Mucosa of descending colon (tissue), 3 donors: ENCODE data around the gene FBLN1. TPM values are rescaled to one million over a fixed set of nuclear protein-coding genes. Genes with fewer than 3 reads are reported as not detected.
A peak's percentile ranks its signal among the peaks of the same experiment; 100 is the strongest.

Experiments
- ATAC-seq: fragments of 200-7000 bp; cut with Tn5 transposase; one replicate; pipeline ENCODE4 v1.9.1; 2020; ENCODE audit warnings: mild to moderate bottlenecking, moderate library complexity
- DNase-seq, 3 donors: peaks; one replicate each; pipeline ENCODE4 v3.0.0-alpha.2; 2020
- H3K36me3 ChIP-seq: fragments of 200-600 bp; one replicate; pipeline ENCODE4 v1.8.0; 2021; ENCODE audit warnings: low read depth, mild to moderate bottlenecking
- H3K4me1 ChIP-seq: fragments of 200-600 bp; one replicate; pipeline ENCODE4 v1.8.0; 2021; ENCODE audit warnings: low read depth, mild to moderate bottlenecking
- H3K4me3 ChIP-seq: fragments of 200-600 bp; one replicate; pipeline ENCODE4 v1.8.0; 2021; ENCODE audit warnings: mild to moderate bottlenecking
- H3K9me3 ChIP-seq: fragments of 200-600 bp; one replicate; pipeline ENCODE4 v1.8.0; 2021; ENCODE audit warnings: mild to moderate bottlenecking
- intact Hi-C, 2 donors: fragments of 100-400 bp; cut with DNase I in 1 of 2; cut with micrococcal nuclease in 1 of 2; formaldehyde crosslinking; loops; one replicate each; pipeline versions ENCODE4 v1.11.0 to v1.11.1; 2022; cut with DNase I, micrococcal nuclease
- total RNA-seq, 3 donors: library from RNA; stranded (reverse); fragmentation: NEBNext Ultra II Directional in 2 of 3; extraction: Animal tissue kit (Norgen Biotek cat#: 25700) in 2 of 3; gene quantifications; one replicate each; pipeline versions ENCODE4 v1.2.1 to v1.2.4, GENCODE V29; 2021 to 2023
- TF ChIP-seq, protein P1 (sequence below): fragments of 200-600 bp; IDR thresholded peaks from one replicate; pipeline ENCODE4 v1.8.0; 2022; ENCODE audit warnings: antibody characterized with exemption, mild to moderate bottlenecking
- donor health status: DM: no; HTN: no; CAD: no; lungs with moderate emphysema.
- donor health status: DM: no; HTN: no; CAD: no.
- donor health status: DM: no; HTN: yes; CAD: no.

FBLN1 gene
- total RNA-seq, 3 donors from 2014 or later: 34.1 to 198 (median 88.3) TPM

DNA sequence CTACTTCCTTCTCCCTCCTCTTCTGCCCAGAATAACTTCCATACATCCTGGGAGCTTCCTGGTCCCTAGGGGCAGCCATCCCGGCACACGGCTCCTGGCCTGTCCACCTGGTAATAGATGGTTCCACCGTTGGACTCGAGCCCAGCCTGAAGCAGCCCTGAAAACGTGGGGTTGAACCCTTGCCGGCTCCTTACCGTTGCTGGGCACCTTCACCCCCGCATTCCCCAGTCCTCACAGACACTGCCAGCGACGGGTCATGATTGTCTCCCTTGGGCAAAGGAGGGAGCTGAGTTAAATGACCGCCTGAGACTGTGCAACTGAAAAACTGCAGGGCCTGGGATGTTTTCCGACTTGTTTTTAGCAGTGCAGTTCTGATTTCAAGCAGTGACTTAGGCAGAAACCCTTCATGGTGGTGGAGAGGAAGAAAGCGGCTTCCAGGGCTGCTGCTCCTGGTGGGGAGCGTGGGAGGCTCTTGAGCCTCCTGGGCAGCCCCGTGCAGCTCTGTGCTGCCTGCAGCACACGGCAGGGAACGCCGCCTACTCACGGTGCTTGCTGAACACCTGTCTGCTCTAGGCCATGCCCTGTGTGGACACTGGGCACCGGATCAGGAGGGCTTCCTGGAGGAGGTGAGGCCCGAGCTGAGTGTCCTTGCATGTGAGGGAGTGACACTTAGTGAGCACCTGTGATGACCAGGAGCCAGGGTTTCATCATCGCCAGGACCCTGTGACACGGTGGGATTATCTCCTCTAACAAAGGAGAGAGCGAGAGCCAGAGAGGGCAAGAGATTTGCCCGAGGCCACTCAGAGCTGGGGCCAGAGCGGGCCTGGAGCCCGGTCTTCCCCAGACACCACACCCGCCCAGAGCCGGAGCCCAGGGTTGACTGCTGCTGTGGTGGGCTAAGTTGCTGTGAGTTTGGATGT, 77.4 kb downstream of the FBLN1 start:
- Histone ChIP-seq H3K9me3 (no peaks in the 10 kb centered on the region), H3K4me1 (peaks cover 7% of the 10 kb centered on the region), H3K36me3 (no peaks in the 10 kb centered on the region), H3K4me3 (no peak overlapping the region)
- TF ChIP-seq, protein P1, sequence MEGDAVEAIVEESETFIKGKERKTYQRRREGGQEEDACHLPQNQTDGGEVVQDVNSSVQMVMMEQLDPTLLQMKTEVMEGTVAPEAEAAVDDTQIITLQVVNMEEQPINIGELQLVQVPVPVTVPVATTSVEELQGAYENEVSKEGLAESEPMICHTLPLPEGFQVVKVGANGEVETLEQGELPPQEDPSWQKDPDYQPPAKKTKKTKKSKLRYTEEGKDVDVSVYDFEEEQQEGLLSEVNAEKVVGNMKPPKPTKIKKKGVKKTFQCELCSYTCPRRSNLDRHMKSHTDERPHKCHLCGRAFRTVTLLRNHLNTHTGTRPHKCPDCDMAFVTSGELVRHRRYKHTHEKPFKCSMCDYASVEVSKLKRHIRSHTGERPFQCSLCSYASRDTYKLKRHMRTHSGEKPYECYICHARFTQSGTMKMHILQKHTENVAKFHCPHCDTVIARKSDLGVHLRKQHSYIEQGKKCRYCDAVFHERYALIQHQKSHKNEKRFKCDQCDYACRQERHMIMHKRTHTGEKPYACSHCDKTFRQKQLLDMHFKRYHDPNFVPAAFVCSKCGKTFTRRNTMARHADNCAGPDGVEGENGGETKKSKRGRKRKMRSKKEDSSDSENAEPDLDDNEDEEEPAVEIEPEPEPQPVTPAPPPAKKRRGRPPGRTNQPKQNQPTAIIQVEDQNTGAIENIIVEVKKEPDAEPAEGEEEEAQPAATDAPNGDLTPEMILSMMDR: no peak
- intact Hi-C loops: no loop called here
- no peak for DNase-seq
- no peak for ATAC-seq

DNA sequence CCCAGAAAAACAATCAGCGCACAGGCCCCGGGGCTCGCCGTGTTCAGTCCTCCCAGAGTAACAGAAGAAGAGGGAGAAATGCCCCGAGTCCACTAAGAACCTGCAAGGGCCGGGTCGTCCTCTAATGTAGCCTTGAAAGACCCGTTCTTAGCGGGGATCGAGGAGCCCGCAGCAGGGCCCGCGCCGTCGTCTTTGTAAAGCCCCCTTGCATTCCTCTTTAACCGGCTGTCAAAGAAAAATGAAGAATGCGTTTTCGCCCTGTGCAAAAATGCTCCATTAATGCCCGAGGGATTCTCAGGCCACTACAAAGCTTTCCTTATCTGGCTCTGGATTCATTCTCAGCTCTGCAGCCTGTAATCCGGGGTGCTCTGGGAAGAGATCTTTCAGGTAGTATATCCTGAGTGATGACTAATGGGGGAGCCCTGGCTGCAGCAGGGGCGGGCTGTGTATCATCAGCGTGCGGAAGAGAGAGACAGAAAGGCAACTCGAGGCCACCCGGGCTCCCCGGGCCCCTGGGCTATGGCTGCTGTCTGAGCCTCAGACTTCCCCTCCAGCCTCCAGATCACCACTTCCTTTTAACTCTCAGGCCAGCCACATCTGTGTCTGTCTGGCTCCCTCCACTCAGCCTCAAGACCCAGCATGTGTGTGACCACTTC, 78.2 kb downstream of the FBLN1 start:
- ATAC-seq (no peak), DNase-seq (no peak)
- H3K36me3 ChIP-seq: no peaks in the 10 kb centered on the region
- TF ChIP-seq, protein P1: no peak
- intact Hi-C loops: no loop called here
- peaks cover 7% of the 10 kb centered on the region for H3K4me1 ChIP-seq
- no peaks in the 10 kb centered on the region for H3K9me3 ChIP-seq
- H3K4me3 ChIP-seq: no peak overlapping the region

DNA sequence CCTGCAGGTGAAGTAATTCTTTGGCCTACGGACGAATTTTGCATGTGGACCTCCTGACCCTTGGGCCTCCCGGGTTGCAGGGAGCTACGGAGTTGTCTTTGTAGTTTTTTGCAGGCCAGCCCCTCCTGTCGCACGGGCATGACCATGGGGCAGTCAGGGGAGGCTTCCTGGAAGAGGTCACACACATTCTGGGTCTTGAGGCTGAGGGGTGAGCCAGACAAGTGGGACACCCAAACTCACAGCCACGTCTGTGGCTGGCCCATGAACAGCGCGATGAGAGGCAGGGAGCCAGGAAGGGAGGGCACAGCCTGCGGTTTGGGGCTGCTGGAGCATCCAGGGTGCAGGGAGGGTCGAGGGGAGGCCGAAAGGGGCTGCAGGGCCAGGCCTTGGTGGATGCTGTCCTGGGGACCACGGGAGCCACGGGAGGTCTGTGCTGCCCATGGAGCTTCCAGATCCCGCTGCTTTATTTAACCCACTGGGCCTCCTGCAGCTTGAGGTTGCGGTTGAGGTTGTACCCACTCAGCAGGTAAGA, 78.9 kb downstream of the FBLN1 start:
- TF ChIP-seq, protein P1: no peak
- no peak for ATAC-seq
- intact Hi-C loops: no loop called here
- H3K4me1 ChIP-seq: peaks cover 7% of the 10 kb centered on the region
- no peak for DNase-seq
- no peak overlapping the region for H3K4me3 ChIP-seq
- H3K36me3 ChIP-seq: no peaks in the 10 kb centered on the region
- no peaks in the 10 kb centered on the region for H3K9me3 ChIP-seq

DNA sequence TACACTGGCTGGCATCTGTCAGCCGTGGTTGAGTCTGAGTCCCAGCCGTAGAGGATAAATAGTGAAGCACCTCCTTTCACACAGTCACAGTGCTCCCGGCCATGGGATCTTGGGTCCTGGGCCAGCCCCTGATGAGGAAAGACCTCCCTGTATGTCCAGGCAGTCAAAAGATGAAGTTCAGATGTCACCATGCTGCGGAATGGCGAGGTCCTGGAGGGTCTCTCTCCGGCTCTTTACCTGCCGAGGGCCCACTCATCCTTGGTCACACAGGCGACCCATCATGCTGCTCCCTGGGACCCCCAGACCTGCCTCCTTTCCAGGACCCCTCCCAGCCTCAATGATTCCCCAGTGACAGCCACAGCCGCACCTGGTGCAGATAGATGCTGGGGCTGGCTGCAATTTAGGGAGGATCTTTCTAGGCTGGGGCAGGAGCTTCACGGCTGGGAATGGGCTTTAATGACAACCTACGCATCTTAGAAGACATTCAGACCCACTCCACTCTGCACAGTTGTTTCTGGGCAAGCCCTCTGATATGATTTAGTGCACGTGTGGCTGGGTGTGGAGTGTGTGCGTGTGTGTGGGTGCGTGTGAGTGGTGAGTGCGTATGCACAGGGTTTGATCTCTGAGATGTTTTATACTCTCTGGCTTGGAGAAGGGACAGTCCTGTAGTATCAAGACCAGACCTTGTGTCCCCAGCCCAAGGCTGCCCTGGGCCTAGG, 79.7 kb downstream of the FBLN1 start:
- no peak overlapping the region for H3K4me3 ChIP-seq
- DNase-seq (no peak), ATAC-seq (no peak)
- TF ChIP-seq, protein P1: no peak
- no peaks in the 10 kb centered on the region for H3K9me3 ChIP-seq
- peaks cover 7% of the 10 kb centered on the region for H3K4me1 ChIP-seq
- intact Hi-C loops: no loop called here
- H3K36me3 ChIP-seq: no peaks in the 10 kb centered on the region

DNA sequence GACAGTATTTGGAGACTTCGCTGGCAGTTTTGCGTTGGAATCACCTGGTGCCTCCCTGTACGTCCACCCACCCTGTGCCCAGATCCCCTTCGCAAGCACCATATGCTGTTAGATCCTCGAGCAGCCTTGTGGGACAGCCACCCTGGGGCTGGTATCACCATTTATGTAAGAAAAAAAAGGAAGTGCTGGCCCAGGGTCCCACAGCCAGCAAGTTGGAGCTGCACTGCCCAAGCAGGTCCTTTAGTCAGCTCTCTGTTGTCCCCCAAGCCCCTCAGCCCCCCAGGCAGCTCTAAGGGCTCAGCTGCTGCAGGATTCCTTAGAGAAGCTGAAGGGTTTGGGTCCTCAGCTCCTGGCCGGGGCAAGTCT, 80.3 kb downstream of the FBLN1 start:
- Histone ChIP-seq H3K9me3 (no peaks in the 10 kb centered on the region), H3K36me3 (no peaks in the 10 kb centered on the region), H3K4me3 (no peak overlapping the region), H3K4me1 (peaks cover 5% of the 10 kb centered on the region)
- ATAC-seq: no peak
- intact Hi-C loops: no loop called here
- TF ChIP-seq, protein P1: no peak
- DNase-seq: peak in 1 of 3 donors; percentile 3
